Jurkat, Clone E6-1 (cell line): ENCODE data around the gene WNT2. TPM values are rescaled to one million over a fixed set of nuclear protein-coding genes. Genes with fewer than 3 reads are reported as not detected.

ENCODE experiments used
- DNase-seq: peaks from one replicate; pipeline ENCODE4 v3.0.0-alpha.2; 2011; ENCODE audit warnings: low read depth, low spot score
- H3K4me3 ChIP-seq: 2 replicates; pipeline ENCODE4 v1.5.1; 2011; ENCODE audit warnings: mild to moderate bottlenecking, low read length, control low read depth, moderate library complexity
- polyA plus RNA-seq: library from polyadenylated mRNA; unstranded; fragments of >200 nt; gene quantifications from one replicate; pipeline ENCODE4 v1.2.1, GENCODE V29; 2012; ENCODE audit warnings: missing spikeins; ENCODE audit not compliant: insufficient read length, insufficient read depth

Gene WNT2
- polyA plus RNA-seq = not detected

DNA sequence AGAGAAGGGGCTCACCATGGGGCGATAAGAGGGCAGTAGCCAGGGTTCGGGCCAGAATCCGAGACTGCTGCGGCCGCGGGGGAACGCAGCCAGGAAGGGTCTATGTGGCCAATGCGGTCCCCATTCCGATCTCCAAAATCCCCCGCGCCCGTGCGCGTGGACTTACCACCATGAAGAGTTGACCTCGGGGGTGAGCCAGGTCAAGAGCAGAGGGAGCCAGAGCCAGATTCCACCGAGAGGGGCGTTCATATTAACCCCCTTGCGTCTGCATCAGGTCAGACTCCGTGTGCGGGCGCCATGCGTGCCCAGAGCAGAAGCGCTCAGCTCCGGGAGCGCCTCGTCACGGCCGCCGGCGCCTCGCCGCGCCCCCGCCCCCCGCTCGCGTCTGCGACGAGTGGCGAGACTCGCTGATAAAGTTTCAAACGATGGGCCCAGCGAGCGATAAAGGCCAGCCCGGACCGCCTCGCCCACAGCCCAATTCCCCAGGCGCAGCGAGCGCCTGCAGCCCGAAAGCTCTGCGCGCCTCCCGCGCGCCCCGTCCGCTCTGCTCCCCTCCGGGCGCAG lies at the start of gene WNT2:
Gene WNT2, minus strand, starts transcription at position 318 of the 564 bp plus-strand sequence. Its CDS starts 69 bp downstream, at position 249.
- no peak within 1 kb of the TSS for H3K4me3 ChIP-seq
- DNase-seq = no peak

DNA sequence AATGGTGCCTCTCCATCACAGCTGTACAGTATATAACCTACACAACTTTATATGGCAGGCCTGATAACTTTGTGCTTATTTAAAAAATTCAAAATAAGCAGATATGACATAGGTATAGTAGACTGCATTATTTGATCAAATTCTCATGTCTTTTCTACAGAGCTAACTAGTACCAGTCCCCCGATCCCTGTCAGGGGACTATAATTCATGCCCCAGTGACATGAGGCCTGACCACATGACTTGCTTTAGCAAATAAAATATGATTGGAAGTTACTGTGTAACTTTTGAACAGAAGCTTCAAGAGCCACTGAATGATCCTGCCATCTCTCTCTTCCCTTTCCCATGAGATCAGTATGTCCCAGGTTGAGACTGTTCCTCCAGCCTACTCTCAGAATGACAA lies 49.2 kb upstream of the WNT2 start:
- H3K4me3 ChIP-seq = no peak overlapping the region
- no peak for DNase-seq

DNA sequence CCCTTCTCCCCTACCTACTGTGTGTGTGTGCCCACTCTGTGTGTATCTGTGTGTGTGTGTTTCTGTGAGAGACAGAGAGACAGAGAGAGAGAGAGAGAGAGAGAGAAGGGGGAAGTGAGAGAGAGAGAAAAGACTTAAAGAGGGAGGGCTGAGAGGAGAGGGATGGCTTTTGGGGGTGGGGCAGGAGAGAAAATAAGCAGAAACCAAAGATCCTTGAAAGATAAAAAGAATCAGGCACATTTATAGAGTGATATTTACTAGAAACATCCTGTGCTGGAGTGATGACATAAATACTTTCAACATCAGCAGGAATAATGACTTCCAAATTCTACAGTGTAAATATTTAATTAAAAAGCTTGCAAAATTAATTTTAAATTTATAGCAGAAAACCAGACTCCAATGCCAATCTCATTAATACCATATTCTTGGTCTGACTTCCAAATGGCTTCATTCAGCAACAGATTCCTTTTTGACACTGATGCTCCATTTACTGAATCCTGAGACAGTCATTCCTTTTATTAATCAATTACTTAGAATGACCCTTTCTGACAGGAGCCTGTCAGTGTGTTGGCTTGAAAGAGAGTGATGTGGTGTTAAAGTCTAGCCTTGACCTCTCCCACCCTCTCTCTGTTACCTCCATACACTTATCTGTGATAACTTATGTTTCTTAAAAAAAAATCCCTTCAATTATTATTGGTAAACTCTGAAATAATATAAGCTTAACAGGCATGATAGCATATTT lies 41.7 kb upstream of the WNT2 start:
- no peak for DNase-seq

DNA sequence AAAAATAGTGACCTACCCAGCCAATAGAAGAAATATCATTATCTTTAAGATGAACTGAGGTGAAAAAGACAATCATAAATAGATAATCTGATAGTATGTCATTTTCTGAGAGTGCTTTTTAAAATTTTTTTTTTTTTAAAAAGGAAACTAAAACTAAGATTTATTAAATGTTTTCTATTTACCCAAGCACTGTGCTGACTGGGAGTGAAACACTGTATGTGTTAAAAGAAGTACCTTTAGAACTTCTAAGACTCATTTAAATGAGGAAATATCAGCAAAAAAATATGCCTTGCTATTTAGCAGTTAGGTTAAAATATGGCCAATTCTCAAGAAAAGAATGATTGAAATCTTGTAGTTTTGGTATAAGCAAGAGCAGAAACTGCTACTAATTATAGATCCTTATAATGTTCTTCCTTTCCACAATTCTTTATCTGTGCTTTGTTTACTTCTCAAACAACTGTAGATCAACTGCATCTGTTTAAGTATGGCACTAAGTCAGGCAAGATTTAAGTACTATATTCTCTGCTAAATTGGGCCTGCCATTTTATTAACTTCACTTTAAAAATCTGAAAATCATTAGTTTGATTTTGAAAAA lies 39.5 kb upstream of the WNT2 start:
- no peak for DNase-seq
- H3K4me3 ChIP-seq = no peak overlapping the region

More for the DNA sequence above, 41.7 kb upstream of the WNT2 start:
- H3K4me3 ChIP-seq = no peak overlapping the region

DNA sequence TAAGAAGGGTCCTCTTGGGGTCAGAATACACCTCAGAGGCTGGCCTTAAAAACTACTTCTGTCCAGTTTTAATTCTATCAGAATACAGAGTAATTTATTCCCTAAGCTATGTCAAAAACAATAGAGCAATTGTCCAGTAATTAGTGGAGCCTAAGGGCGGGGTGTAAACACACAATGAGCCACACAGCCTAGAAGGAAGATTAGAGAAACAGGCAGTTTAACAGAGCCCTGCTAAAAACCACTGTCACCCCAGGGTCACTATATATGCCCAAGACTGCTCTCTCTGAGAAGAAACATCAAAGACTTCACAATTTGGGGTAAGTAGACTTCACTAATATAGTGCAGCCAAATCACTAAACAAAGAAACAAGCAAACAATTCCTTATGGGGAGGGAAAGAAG lies 27.2 kb upstream of the WNT2 start:
- DNase-seq = no peak
- no peak overlapping the region for H3K4me3 ChIP-seq

DNA sequence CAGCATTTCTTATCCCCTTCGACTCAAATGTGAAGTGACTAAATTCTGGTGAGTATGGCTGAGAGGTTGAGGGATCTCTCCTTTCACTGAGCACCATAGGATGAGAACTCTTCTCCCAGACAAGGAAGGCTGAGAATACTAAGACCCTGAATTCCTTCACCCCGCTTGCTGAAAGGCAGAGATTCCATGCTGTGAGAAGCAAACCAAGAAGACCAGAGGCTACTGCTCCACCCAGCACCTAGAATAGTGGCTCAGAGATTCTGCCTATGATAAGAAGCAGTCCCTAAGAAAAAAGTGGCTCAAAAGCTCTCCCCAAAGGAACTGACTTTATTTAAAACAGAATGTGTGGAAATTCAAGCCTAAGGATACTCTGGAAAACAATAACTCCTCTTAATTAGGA lies 26.7 kb upstream of the WNT2 start:
- no peak overlapping the region for H3K4me3 ChIP-seq
- DNase-seq = no peak

DNA sequence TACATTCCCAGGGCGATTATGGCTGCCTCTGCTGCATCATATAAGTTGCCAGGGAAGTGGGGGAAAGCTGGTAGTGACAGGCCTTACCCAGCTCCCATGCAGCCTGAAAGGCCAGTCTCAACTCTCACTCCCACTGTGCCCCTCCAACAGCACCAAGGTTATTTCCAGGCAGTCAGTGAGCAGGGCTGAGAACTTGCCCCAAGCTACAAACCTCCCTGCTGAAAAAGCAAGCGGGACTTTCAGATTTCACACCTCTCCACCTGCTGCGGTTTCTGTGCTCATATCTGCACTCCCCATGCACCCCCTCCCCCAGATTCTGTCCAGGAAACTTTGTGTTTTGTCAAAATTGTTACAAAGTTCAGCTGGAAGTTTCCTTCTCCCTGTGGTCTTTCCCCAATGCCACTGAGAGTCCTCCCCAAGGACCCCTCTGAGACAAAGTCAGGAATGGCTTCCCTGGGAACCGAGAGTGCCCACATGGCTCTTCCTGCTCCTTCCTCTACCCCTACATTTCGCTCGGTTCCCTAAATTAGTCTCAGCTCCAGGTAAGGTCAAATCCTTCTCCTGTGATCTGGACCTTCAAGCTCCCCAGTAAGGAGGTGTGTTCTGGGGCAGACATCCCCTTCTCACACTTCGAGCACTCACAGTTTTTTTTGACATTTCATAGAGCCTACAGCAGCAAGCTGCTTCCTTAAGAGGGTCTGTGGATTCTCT lies 25.3 kb upstream of the WNT2 start:
- DNase-seq = no peak
- no peak overlapping the region for H3K4me3 ChIP-seq

DNA sequence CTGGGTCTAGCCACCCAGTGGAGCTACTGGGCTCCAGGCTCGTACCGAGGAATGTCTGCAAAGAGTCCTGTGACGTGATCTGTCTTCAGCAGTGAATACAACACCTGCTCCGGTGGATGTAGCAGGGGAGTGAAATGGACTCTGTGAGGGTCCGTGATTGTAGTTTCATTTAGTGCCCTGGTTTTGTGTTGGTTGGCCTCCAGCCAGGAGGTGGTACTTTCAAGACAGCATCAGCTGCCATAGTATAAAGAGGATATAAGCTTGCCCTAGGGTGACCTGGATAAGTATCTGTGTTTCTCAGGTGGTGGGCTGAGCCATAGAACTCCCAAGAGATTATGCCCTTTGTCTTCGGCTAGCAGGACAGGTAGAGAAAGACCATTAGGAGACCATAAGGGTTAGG lies 24.6 kb upstream of the WNT2 start:
- DNase-seq = no peak
- no peak overlapping the region for H3K4me3 ChIP-seq

DNA sequence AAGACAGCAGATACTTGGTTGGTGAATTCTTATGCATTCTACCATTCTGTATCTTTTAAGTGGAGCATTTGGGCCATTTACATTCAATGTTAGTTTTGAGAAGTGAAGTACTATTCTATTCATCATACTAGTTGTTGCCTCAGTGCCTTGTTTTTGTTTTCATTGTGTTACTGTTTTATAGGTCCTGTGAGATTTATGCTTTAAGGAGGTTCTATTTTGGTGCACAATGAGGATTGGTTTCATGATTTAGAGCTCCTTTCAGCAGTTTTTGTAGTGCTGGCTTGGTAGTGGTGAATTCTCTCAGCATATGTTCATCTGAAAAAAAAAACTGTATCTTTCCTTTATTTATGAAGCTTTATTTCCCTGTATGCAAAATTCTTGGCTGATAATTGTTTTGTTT lies 23.3 kb upstream of the WNT2 start:
- no peak for DNase-seq

DNA sequence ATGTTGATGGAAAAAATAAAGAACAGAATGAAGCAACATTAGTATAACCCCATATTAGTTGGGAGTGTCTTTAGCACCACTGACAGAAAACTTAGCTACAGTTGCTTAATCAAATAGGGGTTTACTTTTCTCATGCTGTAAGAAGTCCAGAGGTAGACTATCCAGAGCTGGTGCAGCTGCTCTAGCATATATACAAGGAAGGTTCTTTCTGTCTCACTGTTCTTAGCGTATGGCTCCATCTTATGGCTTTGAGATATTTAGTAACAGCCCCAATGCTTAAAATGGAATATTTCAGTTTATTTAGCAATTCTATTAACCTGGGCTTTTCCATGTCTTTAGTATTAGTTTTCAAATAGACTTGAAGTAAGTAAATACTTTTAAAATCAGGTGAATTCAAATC lies 15.2 kb upstream of the WNT2 start:
- H3K4me3 ChIP-seq = no peak overlapping the region
- DNase-seq = no peak

More for the DNA sequence above, 23.3 kb upstream of the WNT2 start:
- no peak overlapping the region for H3K4me3 ChIP-seq

DNA sequence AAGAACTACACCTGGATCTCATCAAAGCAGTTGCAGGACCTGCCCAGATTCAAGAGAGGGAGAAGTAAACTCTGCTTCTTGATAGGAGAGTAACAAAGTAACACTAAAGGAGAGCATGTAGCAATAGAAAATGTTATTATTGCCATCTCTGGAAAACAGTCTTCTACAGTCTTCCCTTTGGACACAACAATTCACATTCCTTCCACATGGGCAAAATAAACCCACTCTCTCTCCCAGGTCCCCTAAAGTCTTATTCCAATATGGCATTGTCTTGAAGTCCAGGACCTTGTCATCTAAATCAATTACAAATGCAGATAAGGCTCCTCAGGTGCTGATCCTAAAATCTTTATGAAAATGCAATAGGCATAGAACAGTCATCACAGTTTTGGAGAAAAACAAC lies 10.3 kb upstream of the WNT2 start:
- no peak for DNase-seq

DNA sequence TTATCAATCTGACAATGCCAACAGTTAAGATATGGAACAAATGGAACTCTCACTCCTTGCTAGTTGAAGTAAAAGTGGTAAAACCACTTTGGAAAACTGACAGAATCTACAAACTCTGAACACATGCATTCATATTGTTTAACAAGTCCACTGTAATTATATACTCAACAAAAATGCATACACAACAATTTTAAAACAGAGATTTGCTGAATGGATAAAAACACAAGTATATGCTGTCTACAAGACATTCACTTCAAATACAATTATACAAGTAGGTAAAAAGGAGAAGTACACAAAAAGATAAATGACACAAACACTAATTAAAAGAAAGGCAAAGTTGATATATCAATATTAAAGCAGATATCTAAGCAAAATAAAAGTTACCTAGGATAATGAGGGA lies 9.2 kb upstream of the WNT2 start:
- no peak for DNase-seq
- H3K4me3 ChIP-seq = no peak overlapping the region

More for the DNA sequence above, 10.3 kb upstream of the WNT2 start:
- H3K4me3 ChIP-seq = no peak overlapping the region

DNA sequence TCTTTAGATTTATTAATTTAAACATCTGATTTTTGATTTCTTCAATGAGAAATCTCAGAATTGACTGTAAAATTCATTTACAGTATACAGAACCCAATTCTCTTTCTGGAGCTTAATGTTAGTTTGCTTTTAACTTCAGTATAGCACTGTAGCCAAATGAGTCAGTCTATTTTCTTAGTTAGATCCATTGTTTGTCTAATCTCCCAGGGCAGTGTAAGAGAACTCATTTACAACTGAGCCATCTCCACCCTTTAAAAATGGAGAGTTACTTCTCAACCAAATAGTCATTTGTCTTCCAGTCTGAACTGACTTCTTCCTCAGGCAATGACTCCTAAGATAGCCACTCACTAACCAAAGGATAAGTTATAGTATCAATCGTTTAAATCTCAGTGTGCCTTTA lies 3.0 kb upstream of the WNT2 start:
- DNase-seq = no peak
- no peak overlapping the region for H3K4me3 ChIP-seq

DNA sequence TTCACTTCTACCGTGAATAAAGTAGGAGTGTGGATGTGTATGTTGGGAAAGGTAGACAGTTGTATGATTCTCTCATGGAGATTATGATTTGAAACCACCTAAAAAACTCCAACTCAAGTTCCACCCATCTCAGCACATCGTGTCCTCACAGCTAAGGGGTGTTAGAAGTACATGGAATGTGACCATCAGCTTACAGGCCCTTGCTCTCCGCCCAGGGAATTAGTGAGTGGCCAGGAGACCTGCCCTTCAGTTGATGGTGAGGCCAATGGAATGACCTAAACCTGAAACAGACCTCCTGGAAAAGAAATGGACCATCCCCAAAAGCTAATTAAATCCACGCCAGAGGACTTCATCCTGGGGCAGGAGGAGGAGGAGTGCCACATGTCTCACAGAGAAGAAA lies 2.1 kb upstream of the WNT2 start:
- H3K4me3 ChIP-seq = no peak overlapping the region
- DNase-seq = no peak

DNA sequence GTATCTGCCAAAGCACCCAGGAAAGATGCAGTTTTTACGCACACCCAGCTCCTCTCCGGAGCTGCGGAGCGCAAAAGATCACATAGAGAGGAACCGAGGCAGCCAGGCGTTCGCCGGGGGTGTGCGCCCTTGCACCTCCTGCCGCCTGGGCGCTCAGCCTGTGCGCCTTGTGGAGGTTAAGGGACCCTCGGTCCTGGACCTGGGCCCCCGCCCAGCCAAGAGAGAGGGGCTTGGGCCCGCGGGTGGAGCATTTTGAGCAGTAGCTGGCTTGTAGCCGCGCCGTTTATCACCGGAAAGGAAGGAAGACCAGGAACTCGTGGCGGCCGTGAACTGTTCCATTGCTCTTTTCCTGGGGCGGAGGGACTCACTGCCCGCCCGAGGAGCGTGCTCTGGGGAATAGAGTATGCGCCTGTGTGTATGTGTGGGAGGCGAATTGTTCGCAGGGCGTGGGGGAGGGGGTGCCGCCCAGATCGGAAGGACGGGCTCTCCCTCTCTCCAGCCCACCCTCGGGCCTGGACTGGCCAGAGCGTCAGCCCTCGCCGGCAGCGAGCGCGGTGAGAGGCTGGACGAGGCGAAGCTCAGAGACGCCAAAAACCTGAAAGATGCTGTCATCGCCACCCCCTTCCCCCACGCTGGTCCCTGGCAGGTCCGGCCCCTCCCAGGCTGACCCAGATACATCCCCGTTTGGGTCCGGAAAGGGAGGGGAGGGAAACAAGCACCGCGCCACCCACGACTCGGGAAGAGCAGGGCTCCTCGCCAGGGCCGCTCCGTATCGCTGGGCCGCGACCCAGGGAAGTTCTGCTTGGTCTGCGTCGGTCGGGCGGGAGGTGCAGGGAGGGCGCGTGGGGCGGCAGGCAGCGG lies 1.2 kb upstream of the WNT2 start:
- no peak overlapping the region for H3K4me3 ChIP-seq
- no peak for DNase-seq

DNA sequence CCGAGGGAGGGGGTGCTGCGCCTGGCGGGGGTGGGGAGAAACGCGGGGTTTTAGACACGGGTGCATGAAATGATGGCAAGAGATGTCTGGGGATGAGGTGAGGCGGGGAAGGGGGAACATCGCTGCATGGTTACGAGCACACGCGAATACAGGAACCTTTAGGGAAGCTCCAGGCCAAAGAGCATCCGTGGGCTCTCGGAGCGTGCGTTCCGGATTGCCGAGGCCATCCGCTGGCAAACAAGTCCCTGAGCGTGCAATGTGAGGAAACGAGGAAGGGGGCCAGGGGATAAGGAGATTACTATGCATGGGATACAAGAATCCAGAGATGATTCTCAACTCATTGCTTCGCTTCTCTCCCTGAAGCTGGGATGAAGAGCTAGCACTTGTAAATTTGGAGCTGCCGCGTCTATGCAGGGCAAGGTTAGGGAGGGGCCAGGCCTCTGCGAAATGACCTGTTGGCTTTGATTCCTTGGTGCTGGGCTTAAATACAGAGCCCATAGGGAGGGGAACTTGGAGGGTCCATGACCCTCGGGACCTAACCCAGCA lies 520 bp upstream of the WNT2 start:
- H3K4me3 ChIP-seq = no peak overlapping the region
- DNase-seq = no peak

DNA sequence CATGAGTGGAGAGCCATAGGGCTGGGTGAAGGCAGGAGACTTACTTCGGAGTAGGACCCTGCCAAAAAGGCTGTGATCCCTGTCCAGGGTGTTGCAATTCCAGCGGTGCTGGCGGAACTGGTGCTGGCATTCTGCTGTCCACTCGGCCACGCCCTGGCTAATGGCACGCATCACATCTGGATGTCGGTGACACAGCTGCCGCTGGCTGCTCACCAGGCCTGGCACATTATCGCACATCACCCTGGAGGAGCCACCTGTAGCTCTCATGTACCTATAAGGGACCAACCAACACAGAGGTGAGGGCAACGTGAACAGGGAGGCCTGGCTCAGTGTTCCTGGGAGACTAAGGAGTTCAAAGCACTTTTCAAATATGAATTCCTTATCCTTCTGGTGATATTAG lies 2.3 kb downstream of the WNT2 start:
- no peak overlapping the region for H3K4me3 ChIP-seq
- DNase-seq = no peak

DNA sequence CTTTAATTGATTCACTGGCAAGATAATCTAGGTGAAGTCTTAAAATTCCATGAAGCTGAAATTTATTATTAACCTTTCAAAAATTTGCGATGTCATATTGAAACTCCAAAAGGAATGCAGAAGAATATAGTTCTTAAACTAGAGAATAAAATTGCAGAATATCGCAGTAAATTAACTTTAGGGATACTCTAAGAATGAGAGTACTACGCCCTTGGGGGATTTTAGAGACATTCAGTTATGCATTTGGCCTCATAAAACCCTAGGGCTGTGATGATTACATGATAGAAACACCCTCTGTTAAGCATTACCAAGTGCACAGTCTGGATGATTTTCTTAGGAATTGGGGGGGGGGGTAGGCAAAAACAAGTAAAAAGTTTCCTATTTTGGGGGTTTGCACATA lies 3.7 kb downstream of the WNT2 start:
- no peak overlapping the region for H3K4me3 ChIP-seq
- DNase-seq = no peak

DNA sequence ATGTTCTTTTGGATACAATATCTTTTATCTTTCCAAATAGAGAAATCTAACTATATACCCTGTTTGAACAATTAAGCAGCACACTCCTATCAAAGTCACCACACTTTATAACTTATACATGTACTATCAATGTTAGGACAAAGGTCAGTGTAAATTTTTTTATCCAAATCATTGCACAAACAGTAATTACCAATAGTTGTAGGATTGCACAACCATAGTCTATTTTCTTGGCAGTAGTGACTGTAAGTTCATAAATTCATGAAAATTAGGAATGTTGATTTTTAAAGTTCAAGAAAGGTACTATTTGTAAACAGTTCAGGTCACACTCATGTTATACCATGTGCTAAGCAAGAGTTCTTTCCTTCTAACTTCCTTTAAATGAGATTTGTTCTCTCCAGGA lies 9.3 kb downstream of the WNT2 start:
- H3K4me3 ChIP-seq = no peak overlapping the region
- DNase-seq = no peak
